Measurements from ENCODE around the gene ATP2B2.

The ATP2B2 gene

GRCh38 chr3:10447110-10447509 lies 58.3 kb downstream of the ATP2B2 start:
- DNase-seq: no peak

DNA sequence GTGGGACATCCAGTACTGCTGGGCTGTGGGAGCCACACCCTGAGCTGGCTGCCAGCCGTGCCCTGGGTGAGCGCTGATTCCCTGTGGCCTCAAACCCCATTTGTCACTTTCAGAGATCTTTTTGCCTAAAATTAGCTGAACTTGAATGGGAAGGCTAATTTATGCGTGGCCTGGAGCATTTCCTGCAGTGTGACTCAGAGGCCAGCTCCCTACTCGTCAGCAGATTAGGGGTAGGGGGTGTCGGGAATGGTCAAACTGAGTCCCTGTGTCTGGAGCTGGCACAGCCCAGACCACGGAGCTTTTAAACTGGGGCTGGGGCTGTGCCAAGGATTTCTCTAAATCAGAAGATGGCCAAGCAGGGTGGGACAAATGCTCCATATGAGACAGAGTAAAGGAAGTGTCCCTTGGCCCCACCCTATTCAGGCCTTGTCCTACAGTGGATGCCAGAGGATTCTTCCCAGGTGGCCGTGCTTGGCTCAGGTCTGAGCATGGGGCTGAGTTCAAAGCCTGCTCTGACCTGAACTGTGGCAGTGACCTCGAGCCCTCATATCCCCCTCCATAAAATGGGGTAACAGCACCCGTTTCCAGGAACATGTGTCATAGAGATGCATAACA lies 59.7 kb downstream of the ATP2B2 start:
- DNase-seq: no peak

DNA sequence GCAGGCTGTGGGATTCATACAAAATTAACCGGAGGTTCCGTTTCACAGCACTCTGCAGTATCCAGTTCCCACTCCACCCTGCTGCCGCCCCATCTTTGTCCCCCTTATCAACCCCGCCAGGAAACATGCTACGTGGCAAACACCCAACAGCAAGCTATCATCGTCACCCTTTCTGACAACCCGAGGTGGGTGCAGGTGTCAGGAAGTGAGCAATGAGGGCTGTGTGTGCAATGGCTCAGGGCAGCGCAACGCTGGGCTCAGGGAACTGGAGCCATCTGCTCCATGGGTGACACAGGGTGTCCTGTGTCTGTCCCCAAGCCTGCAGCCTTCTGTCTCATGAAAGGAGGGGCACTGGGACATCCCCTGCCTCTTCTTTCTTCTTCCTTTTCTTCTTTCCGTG lies 60.9 kb downstream of the ATP2B2 start:
- DNase-seq: no peak

- DNase-seq: no peak
These were observed 61.3 kb downstream of the ATP2B2 start for GRCh38 chr3:10444110-10444429.

- DNase-seq: no peak
These were observed 61.9 kb downstream of the ATP2B2 start for GRCh38 chr3:10443272-10444109.

DNA sequence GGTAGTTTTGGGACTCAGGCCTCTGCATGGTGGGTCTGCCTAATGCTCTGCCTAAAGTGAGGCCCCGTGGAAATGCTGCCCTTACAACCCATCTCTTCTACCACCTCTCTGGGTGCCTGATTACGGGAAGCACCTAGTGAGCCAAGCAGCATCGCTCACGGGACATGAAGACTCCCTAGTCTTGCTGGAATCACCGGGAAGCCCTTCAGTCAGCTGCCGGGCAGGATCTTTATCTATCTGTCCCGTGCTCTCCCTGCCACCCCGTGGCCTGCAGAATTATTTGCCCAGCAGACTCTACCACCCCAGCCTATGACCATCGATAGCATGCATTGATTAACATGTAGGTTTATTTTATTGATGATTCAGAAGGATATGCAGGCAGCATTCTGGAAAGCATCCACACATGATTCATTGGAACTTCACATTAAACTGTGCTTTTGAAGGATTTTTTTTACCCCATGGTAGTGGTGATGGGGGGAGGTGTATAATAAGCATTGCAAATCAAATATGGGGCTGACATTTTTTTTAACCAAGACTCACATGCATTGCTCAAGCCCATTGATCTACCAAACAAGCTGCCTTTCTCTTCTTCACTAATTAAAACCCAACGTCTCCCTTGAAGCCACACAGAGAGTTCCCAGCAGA lies 63.1 kb downstream of the ATP2B2 start:
- no peak for DNase-seq

GRCh38 chr3:10440684-10441083 lies 64.7 kb downstream of the ATP2B2 start:
- no peak for DNase-seq

- DNase-seq: no peak
These were observed 66.3 kb downstream of the ATP2B2 start for GRCh38 chr3:10438902-10439610.

- no peak for DNase-seq
These were observed 67.1 kb downstream of the ATP2B2 start for GRCh38 chr3:10437995-10438901.

DNA sequence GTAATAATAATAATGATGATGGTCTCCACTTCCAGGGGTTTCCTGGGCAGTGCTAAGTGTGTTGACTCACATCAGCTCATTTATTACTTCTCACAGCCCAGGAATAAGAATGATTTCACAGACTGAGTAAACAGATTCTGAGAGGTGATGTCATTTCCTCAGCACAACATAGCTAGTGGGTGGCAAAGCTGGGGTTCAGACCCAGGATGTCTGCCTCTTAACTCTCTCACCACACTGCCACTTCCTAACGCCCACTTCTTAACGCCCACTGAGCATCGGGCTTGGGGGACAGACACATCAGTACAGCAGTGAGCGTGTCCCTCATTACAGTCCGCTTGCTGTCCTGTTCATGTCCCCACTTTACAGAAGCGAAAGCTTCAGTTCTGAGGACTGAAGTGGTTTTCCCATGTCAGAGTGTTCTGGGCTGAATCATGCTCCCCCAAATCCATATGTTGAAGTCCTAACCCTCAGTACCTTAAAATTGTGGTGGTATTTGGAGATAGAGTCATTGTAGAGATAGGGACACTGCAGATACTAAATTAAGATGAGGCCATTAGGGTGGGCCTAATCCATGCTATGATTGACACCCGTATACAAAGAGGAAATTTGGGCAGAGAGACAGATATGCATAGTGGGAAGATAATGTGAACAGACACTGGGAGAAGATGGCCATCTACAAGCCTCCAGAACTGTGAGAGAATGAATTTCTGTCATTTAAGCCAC lies 68.0 kb downstream of the ATP2B2 start:
- DNase-seq: no peak

- DNase-seq: no peak
These were observed 69.5 kb downstream of the ATP2B2 start for GRCh38 chr3:10435850-10436249.

DNA sequence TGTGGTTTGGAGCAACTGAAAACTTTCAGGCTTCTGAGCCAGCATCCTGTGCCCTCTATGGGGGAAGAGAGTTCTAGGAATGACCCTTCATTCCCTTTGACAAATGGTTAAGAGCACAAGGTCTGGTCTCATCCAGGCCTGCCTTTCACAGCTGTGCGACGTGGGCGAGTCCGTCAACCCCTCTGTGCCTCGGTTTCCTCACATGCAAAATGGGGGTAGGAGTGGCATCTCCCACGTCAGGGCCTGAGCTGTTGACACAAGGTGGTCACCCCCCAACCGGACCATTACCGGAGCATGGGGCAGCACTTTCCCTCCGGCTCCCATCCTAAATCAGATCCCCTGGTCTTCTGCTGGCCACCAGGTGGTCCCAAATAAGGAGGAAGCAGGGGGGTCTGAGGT lies 70.4 kb downstream of the ATP2B2 start:
- DNase-seq: no peak

- no peak for DNase-seq
These were observed 71.0 kb downstream of the ATP2B2 start for GRCh38 chr3:10434144-10434937.

- no peak for DNase-seq
These were observed 72.5 kb downstream of the ATP2B2 start for GRCh38 chr3:10432931-10433330.

DNA sequence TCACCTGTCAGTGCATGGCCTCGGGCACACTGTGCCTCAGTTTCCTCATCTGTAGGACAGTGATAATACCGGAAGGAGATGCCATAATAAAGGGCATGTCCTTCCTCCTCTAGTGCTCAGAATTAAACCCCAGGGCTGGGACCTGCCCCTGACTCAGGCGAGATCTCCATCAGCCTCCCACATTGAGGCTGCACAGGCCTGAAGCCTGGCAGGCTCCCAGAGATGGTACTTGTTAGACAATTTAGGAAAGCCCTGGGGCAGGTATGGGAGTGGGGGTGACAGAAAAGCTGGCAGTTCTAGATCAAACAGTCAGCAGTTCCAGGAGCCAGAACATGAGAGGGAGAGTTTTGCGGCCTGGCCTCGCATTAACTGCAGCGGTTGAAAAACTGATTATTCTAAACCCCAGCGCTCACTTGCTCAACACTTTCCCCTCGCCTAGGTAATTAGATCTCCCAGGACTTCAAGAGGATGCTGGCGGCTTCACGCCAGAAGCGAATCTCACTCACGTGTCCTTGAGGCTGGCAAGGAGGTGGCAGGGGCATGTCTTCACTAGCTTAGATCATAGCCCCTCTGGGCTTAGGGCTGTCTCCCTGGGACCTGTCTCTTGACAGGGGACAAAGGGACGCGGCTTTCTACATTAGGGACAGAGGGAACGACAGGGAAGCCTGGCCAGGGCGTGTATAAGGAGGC lies 73.1 kb downstream of the ATP2B2 start:
- DNase-seq: no peak

DNA sequence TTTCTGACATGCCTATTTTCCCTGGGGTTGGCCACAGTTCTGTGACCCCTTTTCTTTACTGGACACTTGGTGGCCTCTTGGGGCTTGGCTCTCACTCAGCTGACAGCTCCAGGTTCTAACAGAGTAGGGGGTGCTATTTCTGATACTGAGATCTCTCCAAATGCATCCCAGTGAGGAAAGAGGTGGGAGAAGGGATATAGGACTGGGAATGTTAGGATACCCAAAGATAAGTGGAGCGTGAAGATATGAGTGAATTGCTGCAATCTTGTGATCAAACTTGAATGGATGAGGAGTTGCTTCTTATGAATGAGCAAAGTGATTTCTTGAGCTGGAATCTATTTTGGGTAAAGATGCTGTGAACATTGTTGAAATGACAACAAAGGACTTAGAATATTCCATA lies 74.6 kb downstream of the ATP2B2 start:
- DNase-seq: no peak

DNA sequence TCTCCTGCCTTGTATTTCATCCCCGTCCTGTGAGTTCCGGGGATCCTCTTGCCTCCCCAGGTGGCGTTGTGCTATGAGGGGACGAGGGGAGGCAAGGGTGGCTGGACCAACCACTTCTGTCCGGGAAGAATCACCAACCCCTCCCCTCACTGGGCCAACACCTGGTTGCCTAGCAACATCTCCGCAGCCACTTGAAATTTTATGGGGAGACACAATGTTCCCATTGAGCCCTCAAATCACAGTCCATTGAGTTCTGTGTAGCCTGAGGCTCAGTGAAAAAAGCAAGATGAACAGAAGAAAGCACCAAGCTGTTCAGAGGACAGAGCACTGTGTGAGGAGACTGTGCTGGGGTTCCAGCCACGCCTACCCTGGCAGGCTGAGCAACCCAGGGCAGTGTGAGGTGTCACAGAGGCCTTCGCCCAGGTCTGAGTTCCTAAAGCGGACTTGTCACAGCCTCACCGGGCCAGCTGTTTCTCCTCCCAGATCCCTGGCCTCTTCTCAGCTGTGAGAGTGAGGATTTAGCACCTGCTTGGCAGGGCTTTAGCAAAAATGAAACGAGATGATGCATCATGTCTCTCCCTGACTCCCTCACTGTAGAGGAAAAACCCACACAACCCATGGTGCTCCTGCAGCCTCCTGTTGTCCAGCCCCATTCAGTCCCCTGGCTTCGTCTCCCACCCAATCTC lies 76.8 kb downstream of the ATP2B2 start:
- no peak for DNase-seq

DNA sequence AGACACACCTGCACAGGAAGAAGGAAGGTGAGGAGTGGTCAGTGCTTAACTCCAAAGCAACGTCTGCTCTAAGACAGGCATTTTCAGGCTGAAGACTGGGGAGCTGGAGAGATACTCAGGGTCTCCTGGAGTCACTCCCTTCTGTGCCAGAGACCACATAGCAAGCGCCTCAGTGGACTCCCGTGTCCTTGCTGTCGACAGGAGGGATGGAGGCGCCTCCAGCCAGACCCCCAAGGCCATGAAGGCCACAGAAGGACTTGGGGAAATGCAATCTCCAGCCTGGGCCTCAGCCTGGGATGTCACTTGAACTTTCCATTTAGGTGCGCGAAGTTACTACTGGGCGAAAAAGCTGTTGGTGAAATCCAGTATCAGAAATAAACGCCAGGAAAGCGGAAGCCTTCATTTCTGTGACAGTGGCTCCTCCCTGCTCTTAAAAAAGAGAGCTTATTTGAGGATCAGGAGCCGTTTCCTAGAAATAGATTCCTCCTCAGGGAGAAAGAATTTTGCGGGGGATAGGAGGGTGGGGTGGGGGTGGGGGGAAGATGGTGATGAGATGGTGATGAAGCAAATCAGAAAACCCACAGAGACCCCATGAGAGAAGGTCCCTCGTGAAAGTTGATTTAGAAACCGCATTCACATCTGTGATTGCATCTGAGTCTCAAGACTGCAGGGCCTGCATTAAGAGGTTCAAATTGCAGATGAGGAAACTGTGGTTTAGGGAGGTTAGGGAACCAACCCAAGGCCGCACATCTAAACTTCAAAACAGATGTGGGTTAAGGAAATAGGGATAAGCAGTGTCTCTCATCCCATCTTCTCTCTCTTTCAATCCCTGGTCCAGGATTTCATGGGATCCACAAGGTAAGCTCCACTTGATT lies 78.8 kb downstream of the ATP2B2 start:
- no peak for DNase-seq
